GM12801 (cell line): ENCODE measurements around the gene MACROD2.

ENCODE experiments used
- TF ChIP-seq, protein P1 (sequence below): IDR thresholded peaks from one replicate; pipeline ENCODE4 v1.5.1; 2011; ENCODE audit warnings: control low read depth; ENCODE audit not compliant: insufficient read length; ENCODE audit errors: extremely low read depth

MACROD2 gene

GRCh38 chr20:13995086-13995665 is at the start of gene MACROD2:
Gene MACROD2 (plus strand): TSS chr20:13995516.
- TF ChIP-seq, protein P1, sequence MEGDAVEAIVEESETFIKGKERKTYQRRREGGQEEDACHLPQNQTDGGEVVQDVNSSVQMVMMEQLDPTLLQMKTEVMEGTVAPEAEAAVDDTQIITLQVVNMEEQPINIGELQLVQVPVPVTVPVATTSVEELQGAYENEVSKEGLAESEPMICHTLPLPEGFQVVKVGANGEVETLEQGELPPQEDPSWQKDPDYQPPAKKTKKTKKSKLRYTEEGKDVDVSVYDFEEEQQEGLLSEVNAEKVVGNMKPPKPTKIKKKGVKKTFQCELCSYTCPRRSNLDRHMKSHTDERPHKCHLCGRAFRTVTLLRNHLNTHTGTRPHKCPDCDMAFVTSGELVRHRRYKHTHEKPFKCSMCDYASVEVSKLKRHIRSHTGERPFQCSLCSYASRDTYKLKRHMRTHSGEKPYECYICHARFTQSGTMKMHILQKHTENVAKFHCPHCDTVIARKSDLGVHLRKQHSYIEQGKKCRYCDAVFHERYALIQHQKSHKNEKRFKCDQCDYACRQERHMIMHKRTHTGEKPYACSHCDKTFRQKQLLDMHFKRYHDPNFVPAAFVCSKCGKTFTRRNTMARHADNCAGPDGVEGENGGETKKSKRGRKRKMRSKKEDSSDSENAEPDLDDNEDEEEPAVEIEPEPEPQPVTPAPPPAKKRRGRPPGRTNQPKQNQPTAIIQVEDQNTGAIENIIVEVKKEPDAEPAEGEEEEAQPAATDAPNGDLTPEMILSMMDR, result no peak

DNA sequence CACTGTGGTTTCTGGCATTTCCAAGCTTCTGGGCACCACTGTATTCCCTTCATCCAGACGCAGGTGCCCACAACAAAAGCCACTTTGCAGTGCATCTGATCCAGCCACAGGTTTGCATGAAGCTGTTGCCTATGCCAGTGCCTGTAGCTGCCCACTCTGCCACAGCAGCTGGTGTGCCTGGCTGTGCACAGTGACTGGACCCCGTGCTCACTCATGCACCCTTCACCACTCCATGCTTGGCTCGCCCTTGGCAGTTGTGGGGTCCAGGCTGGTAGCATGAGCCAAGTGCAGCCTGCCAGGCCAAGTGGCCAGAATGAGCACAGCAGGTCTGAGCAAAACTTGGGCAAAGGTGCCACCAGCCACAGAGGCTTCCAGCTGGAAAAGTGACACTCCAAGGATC is 47.6 kb upstream of the MACROD2 start:
- TF ChIP-seq, protein P1, result no peak

DNA sequence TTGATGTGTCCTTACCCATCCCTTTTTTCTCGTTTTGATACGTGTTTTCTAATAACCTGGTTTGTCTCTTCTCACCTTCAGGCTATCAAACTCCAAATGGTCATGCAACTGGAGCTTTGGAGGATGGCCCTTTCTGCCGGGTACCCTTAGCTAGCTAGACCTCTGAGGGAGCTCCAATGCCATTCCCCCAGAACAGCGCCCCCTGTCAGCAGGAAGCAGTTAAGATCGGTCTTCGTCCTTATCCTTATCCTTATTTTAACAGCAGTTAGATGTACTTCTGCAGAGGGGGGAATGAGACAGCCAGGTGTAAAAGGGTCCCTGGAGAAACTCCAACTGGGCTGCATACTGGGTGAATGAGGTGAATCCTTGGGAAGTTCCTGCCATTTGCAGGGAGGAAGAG is 42.1 kb upstream of the MACROD2 start:
- TF ChIP-seq, protein P1, result no peak

DNA sequence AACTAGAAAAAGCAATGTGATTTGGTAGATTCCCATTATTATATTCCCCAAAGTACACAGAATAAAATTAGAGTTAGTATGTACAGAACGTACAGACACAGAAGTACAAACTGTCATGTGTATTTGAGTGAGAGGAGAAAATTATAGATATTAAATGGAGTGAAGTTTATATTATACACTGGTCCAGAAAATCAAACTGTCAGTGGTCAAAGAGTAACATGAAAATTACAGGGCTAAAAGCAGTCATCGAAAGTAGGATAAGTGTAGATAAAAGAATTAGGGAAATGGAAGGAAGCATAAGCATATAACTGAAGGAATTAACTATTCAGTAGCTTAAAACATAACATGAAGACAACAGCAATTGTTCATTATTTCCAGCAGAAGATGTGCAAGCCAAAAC is 35.2 kb upstream of the MACROD2 start:
- TF ChIP-seq, protein P1, result no peak

GRCh38 chr20:13960525-13960924 is 34.8 kb upstream of the MACROD2 start:
- TF ChIP-seq, protein P1, result no peak

DNA sequence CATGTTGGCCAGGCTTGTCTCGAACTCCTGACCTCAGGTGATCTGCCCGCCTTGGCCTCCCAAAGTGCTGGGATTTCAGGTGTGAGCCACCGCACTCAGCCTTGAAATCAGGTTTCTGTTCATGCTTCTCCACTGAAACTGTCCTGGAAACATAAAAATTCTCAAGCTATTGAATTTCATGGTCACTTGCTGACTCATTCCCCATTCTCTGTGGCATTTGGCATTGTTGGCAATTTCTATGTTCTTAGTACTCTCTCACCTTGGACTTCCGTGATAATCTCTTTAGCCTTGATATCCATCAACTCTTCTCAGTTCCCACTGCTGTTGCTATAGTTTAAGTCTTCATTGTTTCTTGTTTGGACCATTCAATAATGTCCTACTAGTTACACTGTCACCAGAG is 11.1 kb upstream of the MACROD2 start:
- TF ChIP-seq, protein P1, result no peak

DNA sequence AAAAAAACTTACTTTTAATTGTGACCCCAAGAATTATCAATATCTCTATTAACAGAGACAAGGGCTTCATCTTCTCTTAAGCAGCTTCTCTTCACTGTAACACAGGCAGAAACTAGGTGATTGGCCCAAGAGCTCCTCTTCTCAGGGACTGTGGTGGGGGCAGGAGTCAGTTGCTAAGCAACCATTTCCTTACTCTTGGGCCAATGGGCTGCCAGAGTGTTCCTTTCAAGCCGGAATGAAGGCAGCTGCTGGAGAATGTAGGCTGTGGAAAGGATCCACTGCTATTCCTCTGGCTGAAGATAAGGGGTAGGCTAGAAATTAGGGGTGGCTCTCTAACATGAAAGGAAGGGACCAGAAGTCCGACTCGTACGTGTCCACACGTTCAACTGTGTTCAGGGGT is 4.9 kb upstream of the MACROD2 start, which contains the start of gene SEL1L2:
SEL1L2 (minus strand) TSS at position 150 of the 400 bp plus-strand sequence; CDS start at position 70, 80 bp downstream.
- TF ChIP-seq, protein P1, result no peak
